ENCODE results near the gene NDUFB8.

NDUFB8 gene

DNA sequence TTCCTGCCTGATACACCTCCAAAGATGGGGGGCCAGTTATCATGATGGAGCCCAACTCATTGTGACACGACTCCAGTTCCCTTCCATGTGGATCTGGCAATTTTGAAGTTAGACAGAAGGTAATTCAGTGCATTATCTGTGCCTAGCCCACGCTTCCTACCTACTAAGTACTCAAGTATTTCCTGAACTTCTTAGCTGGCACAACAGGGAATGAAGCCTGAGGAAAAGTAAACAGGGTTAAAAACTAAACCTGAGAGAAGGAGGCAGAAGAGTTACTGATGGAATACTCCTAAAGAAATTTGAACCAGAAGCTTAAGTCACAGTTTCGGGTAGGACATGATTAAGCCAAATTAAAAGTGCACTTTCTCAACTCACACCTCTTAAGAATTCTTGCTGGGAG lies 8.9 kb downstream of the NDUFB8 start:
- no peak overlapping the region for H3K9ac ChIP-seq (ENCODE audit: low read depth, low read length)
- H3K4me3 ChIP-seq (ENCODE audit: low read length), result no peak overlapping the region
- no peaks in the 10 kb centered on the region for H3K9me3 ChIP-seq (ENCODE audit: insufficient read depth, low read depth, low read length)
- H3K4me1 ChIP-seq (ENCODE audit: insufficient read depth, low read length), result peaks cover 8% of the 10 kb centered on the region; the same call in 1 of the 2 replicates
- H3K27me3 ChIP-seq (ENCODE audit: insufficient read depth, low read length), result peaks cover 30% of the 10 kb centered on the region
- peaks cover 27% of the 10 kb centered on the region for H3K36me3 ChIP-seq (ENCODE audit: insufficient read depth, low read length)
- WGBS, result 93% methylated on average over 3 of the region's 3 CpGs
- no peak overlapping the region for H3K27ac ChIP-seq (ENCODE audit: low read depth, low read length)

DNA sequence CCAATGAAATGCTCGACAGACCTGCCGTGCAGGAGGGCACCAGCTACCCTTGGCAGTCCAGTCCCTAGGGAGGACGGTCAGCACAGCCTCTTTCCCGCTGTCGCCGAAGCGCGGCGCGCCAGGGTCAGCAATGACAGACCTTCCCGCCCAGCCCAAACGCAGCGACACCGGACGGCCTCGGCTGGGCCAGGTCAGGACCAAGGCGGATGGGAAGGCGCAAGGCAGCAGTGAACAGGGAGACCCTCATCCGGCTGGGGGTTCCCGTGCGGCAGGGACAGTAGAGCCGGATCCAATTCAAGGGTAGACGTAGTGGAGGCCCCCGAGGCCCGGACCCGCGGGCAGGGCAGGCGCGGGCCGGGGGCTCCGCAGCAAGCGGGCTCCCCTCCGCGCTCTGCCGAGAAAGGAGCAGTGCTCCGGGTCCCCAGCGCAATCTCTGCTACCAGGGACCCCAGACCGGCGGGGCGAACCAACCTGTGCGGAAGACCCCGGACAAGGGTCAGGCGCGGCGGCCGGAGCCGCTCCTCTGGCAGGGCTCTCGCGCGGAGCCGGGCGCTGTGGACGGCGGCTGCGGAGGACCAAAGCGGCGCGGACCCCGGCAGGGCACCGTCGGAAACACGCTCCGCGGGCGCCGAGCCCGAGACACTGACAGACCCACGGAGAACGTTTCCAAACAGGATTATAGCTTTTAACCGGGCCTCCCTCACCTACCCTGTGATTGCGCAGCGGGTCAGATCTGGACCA lies 10.2 kb downstream of the NDUFB8 start, which contains the start of gene SEC31B:
TSS of gene SEC31B (minus strand) at position 551 of the 741 bp plus-strand sequence. CDS start 2,909 bp downstream, outside the sequence.
- no peak within 1 kb of the TSS for H3K27ac ChIP-seq (ENCODE audit: low read depth, low read length)
- WGBS, result 2% methylated on average over 72 of the region's 72 CpGs
- no peaks in the 10 kb centered on the region for H3K9me3 ChIP-seq (ENCODE audit: insufficient read depth, low read depth, low read length)
- H3K27me3 ChIP-seq (ENCODE audit: insufficient read depth, low read length), result peaks cover 30% of the 10 kb centered on the region
- peaks cover 8% of the 10 kb centered on the region; the same call in 1 of the 2 replicates for H3K4me1 ChIP-seq (ENCODE audit: insufficient read depth, low read length)
- H3K4me3 ChIP-seq (ENCODE audit: low read length), result peak within 1 kb of the TSS; percentile 57
- peaks cover 14% of the 10 kb centered on the region for H3K36me3 ChIP-seq (ENCODE audit: insufficient read depth, low read length)
- H3K9ac ChIP-seq (ENCODE audit: low read depth, low read length), result peak within 1 kb of the TSS; percentile 21; the same call in 1 of the 2 replicates

DNA sequence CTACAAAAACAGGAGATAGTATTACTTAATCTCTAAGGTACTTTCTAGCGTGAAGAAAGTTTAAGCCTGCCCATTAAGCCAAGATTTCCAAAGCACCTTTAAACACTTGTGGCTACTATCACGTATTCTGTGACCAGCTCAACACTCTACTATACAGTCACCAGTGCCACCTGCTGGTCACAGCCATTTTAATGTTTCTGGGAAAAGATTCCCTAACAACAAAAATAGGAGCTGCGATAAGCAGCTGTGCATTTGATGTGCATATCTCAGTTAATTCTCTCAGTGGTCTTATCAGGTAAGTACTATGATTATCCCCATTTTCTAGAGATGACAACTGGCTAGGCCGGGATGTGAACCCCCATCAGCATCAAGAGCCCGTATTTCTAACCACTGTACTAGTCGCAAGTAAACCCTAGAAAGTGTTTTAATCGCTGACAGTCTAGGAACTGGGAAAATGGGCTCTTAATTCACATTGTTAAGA lies 10.9 kb downstream of the NDUFB8 start:
- Histone ChIP-seq H3K9ac (ENCODE audit: low read depth, low read length) (no peak overlapping the region), H3K4me3 (ENCODE audit: low read length) (peak overlapping the region; percentile 57), H3K27me3 (ENCODE audit: insufficient read depth, low read length) (peaks cover 30% of the 10 kb centered on the region), H3K9me3 (ENCODE audit: insufficient read depth, low read depth, low read length) (no peaks in the 10 kb centered on the region), H3K36me3 (ENCODE audit: insufficient read depth, low read length) (peaks cover 7% of the 10 kb centered on the region), H3K4me1 (ENCODE audit: insufficient read depth, low read length) (peaks cover 8% of the 10 kb centered on the region; the same call in 1 of the 2 replicates), H3K27ac (ENCODE audit: low read depth, low read length) (no peak overlapping the region)
- WGBS, result 14% methylated on average over 7 of the region's 7 CpGs

- Histone ChIP-seq H3K4me3 (ENCODE audit: low read length) (no peak overlapping the region), H3K4me1 (ENCODE audit: insufficient read depth, low read length) (peaks cover 8% of the 10 kb centered on the region; the same call in 1 of the 2 replicates), H3K36me3 (ENCODE audit: insufficient read depth, low read length) (no peaks in the 10 kb centered on the region), H3K9me3 (ENCODE audit: insufficient read depth, low read depth, low read length) (no peaks in the 10 kb centered on the region), H3K9ac (ENCODE audit: low read depth, low read length) (no peak overlapping the region), H3K27me3 (ENCODE audit: insufficient read depth, low read length) (peaks cover 30% of the 10 kb centered on the region), H3K27ac (ENCODE audit: low read depth, low read length) (no peak overlapping the region)
- WGBS, result 76% methylated on average over 2 of the region's 2 CpGs
These were observed 12.8 kb downstream of the NDUFB8 start for GRCh38 chr10:100516847-100517246.

DNA sequence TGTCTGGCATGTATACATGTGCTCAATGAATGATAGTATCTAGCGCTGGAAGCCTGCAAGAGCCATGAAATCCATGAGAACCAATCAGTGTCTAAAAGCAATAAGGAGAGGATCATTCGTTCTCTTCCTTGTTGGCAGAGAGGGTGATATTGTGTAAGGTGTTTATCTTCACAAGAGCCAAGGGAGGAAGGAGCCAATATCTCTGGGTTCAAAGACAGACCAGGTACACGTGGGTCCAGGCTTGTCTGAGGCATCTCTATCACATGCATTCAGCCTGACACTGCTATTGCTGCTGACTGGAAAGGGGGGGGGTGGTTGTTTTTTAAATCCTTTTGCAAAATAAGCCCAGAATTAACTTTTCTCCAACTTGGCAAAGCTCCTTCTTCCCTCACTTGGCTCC lies 14.1 kb downstream of the NDUFB8 start:
- Histone ChIP-seq H3K9me3 (ENCODE audit: insufficient read depth, low read depth, low read length) (no peaks in the 10 kb centered on the region), H3K36me3 (ENCODE audit: insufficient read depth, low read length) (no peaks in the 10 kb centered on the region), H3K27me3 (ENCODE audit: insufficient read depth, low read length) (peaks cover 26% of the 10 kb centered on the region), H3K9ac (ENCODE audit: low read depth, low read length) (no peak overlapping the region), H3K4me3 (ENCODE audit: low read length) (no peak overlapping the region), H3K4me1 (ENCODE audit: insufficient read depth, low read length) (peaks cover 8% of the 10 kb centered on the region; the same call in 1 of the 2 replicates), H3K27ac (ENCODE audit: low read depth, low read length) (no peak overlapping the region)
- WGBS, result 95% methylated on average over 3 of the region's 3 CpGs

DNA sequence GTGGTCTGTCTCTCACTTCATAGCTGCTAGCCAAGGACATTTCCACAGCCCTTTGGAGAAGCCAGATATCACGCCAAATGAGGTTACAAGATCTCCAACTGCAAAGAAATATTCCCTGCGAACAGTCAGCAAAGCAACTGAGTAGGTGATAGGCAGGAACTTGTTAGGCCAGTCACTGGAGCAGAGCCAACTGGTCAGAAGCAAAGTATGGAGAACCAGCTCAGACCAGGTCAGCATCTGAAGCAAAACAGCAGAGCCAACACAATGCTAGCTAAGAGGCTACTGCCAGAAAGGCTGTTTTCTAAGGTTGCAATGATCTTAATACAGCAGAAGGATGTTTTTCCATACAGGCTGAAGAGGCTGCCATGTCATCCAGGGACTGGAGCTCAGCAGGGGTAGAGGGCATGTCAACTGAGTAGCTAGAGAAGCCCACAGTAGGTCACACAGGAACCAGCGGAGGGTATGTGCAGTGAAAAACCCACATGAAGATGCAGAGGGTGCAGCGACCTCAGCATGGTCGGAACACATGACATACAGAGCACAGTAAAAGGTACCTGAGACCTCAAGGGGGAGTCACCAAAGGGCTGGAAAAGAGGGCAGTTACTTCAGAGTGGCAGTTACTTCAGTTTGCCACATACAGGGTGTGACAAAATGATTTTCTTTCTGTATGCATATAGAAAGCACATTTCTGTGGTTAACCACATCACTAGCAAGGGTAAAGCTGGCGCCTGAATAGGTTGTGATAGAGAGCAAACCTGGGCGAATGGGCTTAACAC lies 18.9 kb downstream of the NDUFB8 start:
- no peaks in the 10 kb centered on the region for H3K36me3 ChIP-seq (ENCODE audit: insufficient read depth, low read length)
- no peak overlapping the region for H3K4me3 ChIP-seq (ENCODE audit: low read length)
- no peaks in the 10 kb centered on the region for H3K4me1 ChIP-seq (ENCODE audit: insufficient read depth, low read length)
- no peak overlapping the region for H3K9ac ChIP-seq (ENCODE audit: low read depth, low read length)
- no peaks in the 10 kb centered on the region for H3K9me3 ChIP-seq (ENCODE audit: insufficient read depth, low read depth, low read length)
- H3K27me3 ChIP-seq (ENCODE audit: insufficient read depth, low read length), result no peaks in the 10 kb centered on the region; the same call in 1 of the 2 replicates
- 88% methylated on average over 7 of the region's 7 CpGs for WGBS
- H3K27ac ChIP-seq (ENCODE audit: low read depth, low read length), result no peak overlapping the region

DNA sequence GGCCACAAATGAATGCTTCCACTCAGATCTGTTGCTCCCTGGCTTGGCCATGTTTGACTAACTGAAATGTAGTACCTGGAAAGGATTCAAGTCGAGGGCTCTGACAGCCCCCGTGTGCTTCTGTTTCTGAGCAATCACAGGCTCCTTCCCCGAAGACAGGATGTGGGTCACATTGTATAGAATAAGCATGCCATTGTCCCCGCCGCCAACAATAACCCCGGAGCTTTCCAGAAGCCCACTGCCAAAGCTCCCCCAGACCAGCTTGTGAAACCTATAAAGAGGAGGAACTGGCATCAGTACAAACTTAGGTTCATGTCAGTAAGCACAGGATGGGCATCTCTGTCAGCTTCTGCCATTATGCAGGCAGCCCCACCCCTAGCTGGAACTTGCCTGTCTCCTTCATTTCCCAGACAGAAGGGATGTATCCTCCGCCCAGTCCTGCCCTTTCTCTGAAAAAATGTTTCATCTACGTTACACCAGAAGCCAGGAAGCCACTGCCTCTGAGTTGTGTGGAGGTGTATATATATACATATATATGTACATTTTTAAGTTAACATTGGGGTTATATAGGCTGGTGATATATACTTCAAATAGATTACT lies 20.3 kb downstream of the NDUFB8 start:
- no peaks in the 10 kb centered on the region for H3K9me3 ChIP-seq (ENCODE audit: insufficient read depth, low read depth, low read length)
- no peaks in the 10 kb centered on the region; the same call in 1 of the 2 replicates for H3K27me3 ChIP-seq (ENCODE audit: insufficient read depth, low read length)
- H3K4me1 ChIP-seq (ENCODE audit: insufficient read depth, low read length), result no peaks in the 10 kb centered on the region
- 85% methylated on average over 7 of the region's 8 CpGs for WGBS
- H3K36me3 ChIP-seq (ENCODE audit: insufficient read depth, low read length), result no peaks in the 10 kb centered on the region
- H3K4me3 ChIP-seq (ENCODE audit: low read length), result no peak overlapping the region
- H3K9ac ChIP-seq (ENCODE audit: low read depth, low read length), result no peak overlapping the region
- H3K27ac ChIP-seq (ENCODE audit: low read depth, low read length), result no peak overlapping the region

- no peak overlapping the region for H3K9ac ChIP-seq (ENCODE audit: low read depth, low read length)
- H3K4me3 ChIP-seq (ENCODE audit: low read length), result no peak overlapping the region
- no peaks in the 10 kb centered on the region for H3K9me3 ChIP-seq (ENCODE audit: insufficient read depth, low read depth, low read length)
- WGBS, result 29% methylated on average over 3 of the region's 3 CpGs
- H3K36me3 ChIP-seq (ENCODE audit: insufficient read depth, low read length), result no peaks in the 10 kb centered on the region
- H3K27ac ChIP-seq (ENCODE audit: low read depth, low read length), result no peak overlapping the region
- no peaks in the 10 kb centered on the region for H3K4me1 ChIP-seq (ENCODE audit: insufficient read depth, low read length)
- H3K27me3 ChIP-seq (ENCODE audit: insufficient read depth, low read length), result no peaks in the 10 kb centered on the region; the same call in 1 of the 2 replicates
These were observed 20.9 kb downstream of the NDUFB8 start for GRCh38 chr10:100508691-100509150.

DNA sequence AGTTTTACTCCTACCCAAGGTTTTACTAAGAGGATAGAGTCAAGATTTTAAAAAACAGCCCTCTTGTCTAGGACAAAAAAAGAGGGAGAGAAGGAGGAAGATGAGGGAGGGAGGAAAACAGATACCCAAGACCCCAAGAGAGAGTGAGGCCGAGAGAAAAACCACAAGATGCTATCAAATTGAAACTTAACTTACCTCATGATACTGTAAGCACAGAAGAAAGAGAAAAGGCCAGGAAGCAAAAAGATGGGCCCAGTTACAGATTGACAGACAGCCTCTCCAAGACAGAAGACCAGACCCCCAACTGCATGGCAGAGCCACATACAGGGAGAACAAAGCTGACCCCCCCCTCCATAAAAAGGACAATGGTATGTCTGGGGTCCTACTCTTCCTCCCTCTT lies 21.4 kb downstream of the NDUFB8 start:
- H3K27me3 ChIP-seq (ENCODE audit: insufficient read depth, low read length), result no peaks in the 10 kb centered on the region; the same call in 1 of the 2 replicates
- H3K4me1 ChIP-seq (ENCODE audit: insufficient read depth, low read length), result no peaks in the 10 kb centered on the region
- H3K36me3 ChIP-seq (ENCODE audit: insufficient read depth, low read length), result no peaks in the 10 kb centered on the region
- H3K4me3 ChIP-seq (ENCODE audit: low read length), result no peak overlapping the region
- H3K27ac ChIP-seq (ENCODE audit: low read depth, low read length), result no peak overlapping the region
- WGBS, result no CpG with 5 or more reads among the region's 1 CpG
- no peak overlapping the region for H3K9ac ChIP-seq (ENCODE audit: low read depth, low read length)
- no peaks in the 10 kb centered on the region for H3K9me3 ChIP-seq (ENCODE audit: insufficient read depth, low read depth, low read length)

- Histone ChIP-seq H3K9ac (ENCODE audit: low read depth, low read length) (no peak overlapping the region), H3K36me3 (ENCODE audit: insufficient read depth, low read length) (no peaks in the 10 kb centered on the region), H3K9me3 (ENCODE audit: insufficient read depth, low read depth, low read length) (no peaks in the 10 kb centered on the region), H3K4me3 (ENCODE audit: low read length) (no peak overlapping the region), H3K4me1 (ENCODE audit: insufficient read depth, low read length) (no peaks in the 10 kb centered on the region), H3K27me3 (ENCODE audit: insufficient read depth, low read length) (peaks cover 3% of the 10 kb centered on the region; the same call in 1 of the 2 replicates), H3K27ac (ENCODE audit: low read depth, low read length) (no peak overlapping the region)
- WGBS, result 87% methylated on average over 5 of the region's 5 CpGs
These were observed 22.3 kb downstream of the NDUFB8 start for GRCh38 chr10:100507357-100507732.

Data from HUES64 (cell line).